Dendritic cell treated with granulocyte-macrophage colony-stimulating factor and Interleukin-4, amounts not matched to agents 40 ng/mL and 50 ng/mL, for 4 days (primary cell): ENCODE measurements around the gene MRPL11.
"Not testable (repeated sequence)": the region's sequence is repeated elsewhere in the genome, so short reads cannot be mapped to it uniquely, and the experiment has no call there.

Source experiments
- H3K27ac Mint-ChIP-seq: one replicate; pipeline ENCODE4 v1.8.0; 2022; ENCODE audit warnings: mild to moderate bottlenecking, mixed read lengths
- H3K27me3 Mint-ChIP-seq: one replicate; pipeline ENCODE4 v1.8.0; 2022; ENCODE audit warnings: mild to moderate bottlenecking, mixed read lengths
- H3K36me3 Mint-ChIP-seq: one replicate; pipeline ENCODE4 v1.8.0; 2022; ENCODE audit warnings: low read depth, mixed read lengths
- H3K4me1 Mint-ChIP-seq: one replicate; pipeline ENCODE4 v1.8.0; 2022; ENCODE audit warnings: low read depth, mixed read lengths
- H3K4me3 Mint-ChIP-seq: one replicate; pipeline ENCODE4 v1.8.0; 2022; ENCODE audit warnings: mild to moderate bottlenecking, moderate library complexity, mixed read lengths
- H3K9me3 Mint-ChIP-seq: one replicate; pipeline ENCODE4 v1.8.0; 2022; ENCODE audit warnings: mixed read lengths
- intact Hi-C: fragments of 100-400 bp; cut with micrococcal nuclease; formaldehyde crosslinking; loops from one replicate; pipeline ENCODE4 v1.15.0; 2022

The MRPL11 gene

DNA sequence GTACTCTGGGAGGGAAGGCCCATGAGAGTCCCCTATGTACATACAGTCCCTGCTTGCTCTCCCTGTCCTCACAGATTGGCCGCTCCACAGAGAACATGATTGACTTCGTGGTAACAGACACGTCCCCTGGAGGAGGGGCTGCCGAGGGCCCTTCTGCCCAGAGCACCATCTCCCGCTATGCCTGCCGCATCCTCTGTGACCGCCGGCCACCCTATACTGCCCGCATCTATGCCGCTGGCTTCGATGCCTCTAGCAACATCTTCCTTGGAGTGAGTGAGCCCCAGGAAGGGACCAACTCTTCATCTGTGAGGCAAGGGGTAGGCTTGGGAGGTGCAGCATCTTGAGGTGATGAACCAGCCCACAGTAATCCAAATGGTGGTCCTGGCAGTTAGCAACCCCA is 34.5 kb upstream of the MRPL11 start:
- Mint-ChIP-seq H3K9me3 (no peaks in the 10 kb centered on the region), H3K27me3 (no peaks in the 10 kb centered on the region), H3K27ac (no peak overlapping the region), H3K4me3 (no peak overlapping the region), H3K36me3 (peaks cover 85% of the 10 kb centered on the region), H3K4me1 (peaks cover 27% of the 10 kb centered on the region)
- intact Hi-C loops: no loop called here

- peaks cover 76% of the 10 kb centered on the region for H3K36me3 Mint-ChIP-seq
- H3K27ac Mint-ChIP-seq: no peak overlapping the region
- H3K4me1 Mint-ChIP-seq: peaks cover 30% of the 10 kb centered on the region
- intact Hi-C loops: no loop called here
- no peaks in the 10 kb centered on the region for H3K9me3 Mint-ChIP-seq
- no peak overlapping the region for H3K4me3 Mint-ChIP-seq
- no peaks in the 10 kb centered on the region for H3K27me3 Mint-ChIP-seq
Measured at GRCh38 chr11:66472054-66472453, 33.4 kb upstream of the MRPL11 start.

DNA sequence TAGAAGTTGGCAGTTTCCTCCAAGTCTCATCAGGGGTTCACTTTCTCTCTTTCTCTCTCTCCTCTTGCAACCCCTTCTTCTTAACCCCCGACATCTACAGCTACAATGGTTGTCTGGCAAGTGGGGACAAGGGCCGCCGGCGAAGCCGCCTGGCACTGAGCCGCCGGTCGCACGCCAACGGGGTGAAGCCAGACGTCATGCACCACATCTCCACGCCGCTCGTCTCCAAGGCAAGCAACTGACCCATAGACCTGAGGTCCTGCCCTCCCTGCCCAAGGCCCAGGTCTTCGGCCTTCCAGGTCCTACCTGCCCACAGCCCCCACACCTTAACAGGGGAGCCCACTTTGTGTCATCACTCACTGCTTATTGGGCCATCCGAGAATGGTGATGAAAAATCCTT is 32.5 kb upstream of the MRPL11 start:
- Mint-ChIP-seq H3K9me3 (no peaks in the 10 kb centered on the region), H3K27me3 (no peaks in the 10 kb centered on the region), H3K27ac (no peak overlapping the region), H3K4me3 (no peak overlapping the region), H3K36me3 (peaks cover 67% of the 10 kb centered on the region), H3K4me1 (peaks cover 28% of the 10 kb centered on the region)
- intact Hi-C loops: no loop called here

- H3K36me3 Mint-ChIP-seq: peaks cover 55% of the 10 kb centered on the region
- no peak overlapping the region for H3K27ac Mint-ChIP-seq
Measured at GRCh38 chr11:66470015-66470414, 31.4 kb upstream of the MRPL11 start.

GRCh38 chr11:66469441-66469840 is 30.8 kb upstream of the MRPL11 start:
- Mint-ChIP-seq H3K36me3 (peaks cover 50% of the 10 kb centered on the region), H3K27ac (no peak overlapping the region), H3K27me3 (no peaks in the 10 kb centered on the region), H3K4me1 (peaks cover 32% of the 10 kb centered on the region), H3K9me3 (no peaks in the 10 kb centered on the region), H3K4me3 (no peak overlapping the region)
- intact Hi-C loops: no loop called here

More at GRCh38 chr11:66470015-66470414, 31.4 kb upstream of the MRPL11 start:
- Mint-ChIP-seq H3K27me3 (no peaks in the 10 kb centered on the region), H3K9me3 (no peaks in the 10 kb centered on the region), H3K4me3 (no peak overlapping the region), H3K4me1 (peaks cover 32% of the 10 kb centered on the region)
- intact Hi-C loops: no loop called here

- H3K4me1 Mint-ChIP-seq: peaks cover 32% of the 10 kb centered on the region
- peak overlapping the region; percentile 88 for H3K27ac Mint-ChIP-seq
- intact Hi-C loops: no loop called here
- peaks cover 42% of the 10 kb centered on the region for H3K36me3 Mint-ChIP-seq
- H3K4me3 Mint-ChIP-seq: no peak overlapping the region
- H3K27me3 Mint-ChIP-seq: no peaks in the 10 kb centered on the region
- no peaks in the 10 kb centered on the region for H3K9me3 Mint-ChIP-seq
Measured at GRCh38 chr11:66468691-66469090, 30.0 kb upstream of the MRPL11 start.

GRCh38 chr11:66467756-66468155 is 29.1 kb upstream of the MRPL11 start:
- Mint-ChIP-seq H3K27ac (peak overlapping the region; percentile 88), H3K36me3 (peaks cover 33% of the 10 kb centered on the region), H3K4me1 (peaks cover 40% of the 10 kb centered on the region), H3K27me3 (no peaks in the 10 kb centered on the region), H3K9me3 (no peaks in the 10 kb centered on the region), H3K4me3 (peak overlapping the region; percentile 84)
- intact Hi-C loops: no loop called here

DNA sequence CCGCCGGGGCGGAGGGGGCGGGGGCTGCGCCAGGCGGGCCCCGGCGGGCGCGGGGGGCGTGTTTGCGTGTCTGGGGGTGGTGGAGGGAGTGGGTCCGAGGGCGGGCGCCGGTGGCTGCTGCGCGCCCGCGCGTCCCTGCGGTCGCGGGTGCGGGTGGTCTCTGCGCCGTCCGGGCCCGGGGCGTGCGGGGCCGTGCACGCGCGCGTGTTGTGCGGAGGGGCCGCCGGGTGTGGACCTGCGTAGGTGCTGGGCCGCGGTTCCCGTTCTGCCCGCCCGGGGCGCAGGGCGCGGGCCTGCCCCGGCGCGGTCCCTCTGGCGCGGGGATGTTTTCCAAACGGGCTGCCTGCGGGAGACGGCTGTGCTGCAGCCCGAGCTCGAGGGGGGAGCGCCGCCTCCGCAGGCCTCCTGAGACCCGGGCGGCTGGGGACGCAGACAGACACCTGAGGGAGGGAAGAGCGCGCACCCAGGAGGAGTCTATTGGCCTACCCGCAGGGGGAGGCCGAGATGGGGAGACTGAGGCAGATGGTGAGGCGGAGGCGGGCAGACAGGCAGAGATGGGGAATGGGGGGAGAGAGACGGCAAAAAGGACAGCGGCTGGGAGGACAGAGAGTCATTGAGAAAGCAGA is 28.5 kb upstream of the MRPL11 start:
- Mint-ChIP-seq H3K4me1 (peaks cover 46% of the 10 kb centered on the region), H3K36me3 (peaks cover 27% of the 10 kb centered on the region), H3K27me3 (no peaks in the 10 kb centered on the region), H3K27ac (peak overlapping the region; percentile 88), H3K9me3 (no peaks in the 10 kb centered on the region), H3K4me3 (peak overlapping the region; percentile 84)
- intact Hi-C loops: no loop called here

- Mint-ChIP-seq H3K27ac (peak within 1 kb of the TSS; percentile 95), H3K36me3 (peaks cover 23% of the 10 kb centered on the region), H3K4me3 (peak within 1 kb of the TSS; percentile 89), H3K27me3 (no peaks in the 10 kb centered on the region), H3K4me1 (peaks cover 54% of the 10 kb centered on the region), H3K9me3 (no peaks in the 10 kb centered on the region)
- intact Hi-C loops: loop anchor here (1.0 kb wide), 1 partner anchor 14 kb away; the partner anchor contains the start of gene DPP3
Measured at GRCh38 chr11:66466225-66467033, 27.8 kb upstream of the MRPL11 start, which contains the start of gene PELI3. TSS of gene PELI3 (plus strand) at chr11:66466905. CDS start at chr11:66468129, 1,224 bp downstream.

DNA sequence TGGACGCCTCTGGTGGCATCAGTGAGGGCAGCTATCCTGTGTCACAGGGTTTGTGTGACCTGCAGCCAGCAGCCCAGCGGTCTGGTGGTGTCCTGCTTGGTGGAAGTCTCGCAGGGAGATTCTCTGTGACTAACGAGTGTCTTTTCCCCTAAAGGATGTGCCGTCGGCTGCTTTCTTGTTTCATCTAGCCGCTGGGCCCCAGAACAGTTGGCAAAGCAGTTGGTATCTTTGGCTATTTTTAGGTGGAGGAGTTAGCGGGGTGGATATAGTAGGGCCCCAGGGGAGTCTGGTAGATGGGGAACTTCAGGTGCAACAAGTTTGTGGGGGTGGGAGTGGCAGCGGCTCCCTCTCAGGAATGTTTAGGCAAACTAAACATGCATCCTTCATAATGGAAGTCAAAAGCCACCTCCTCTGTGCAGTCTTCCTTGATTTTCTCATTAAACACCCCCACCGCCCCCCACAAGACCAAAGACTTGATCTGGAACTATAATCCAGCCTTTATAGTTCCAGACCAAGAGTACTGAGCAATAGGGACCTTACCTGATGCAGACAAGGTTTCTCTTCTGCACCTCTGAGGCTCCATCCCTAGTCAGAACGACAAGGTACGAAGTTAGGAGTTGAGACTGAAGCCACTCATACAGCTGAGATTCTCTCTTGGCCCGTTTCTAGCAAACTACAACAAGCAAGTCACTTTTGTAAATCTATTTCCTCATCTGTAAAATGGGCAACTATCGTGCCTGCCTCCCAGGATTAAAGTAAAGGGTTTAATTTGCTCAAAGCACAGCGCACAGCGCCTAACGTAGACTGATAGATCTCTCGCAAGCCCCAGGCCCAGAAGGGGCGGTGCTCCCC is 27.0 kb upstream of the MRPL11 start:
- Mint-ChIP-seq H3K27me3 (no peaks in the 10 kb centered on the region), H3K4me3 (peak overlapping the region; percentile 89), H3K36me3 (peaks cover 16% of the 10 kb centered on the region), H3K9me3 (no peaks in the 10 kb centered on the region), H3K4me1 (peaks cover 55% of the 10 kb centered on the region), H3K27ac (peak overlapping the region; percentile 95)
- intact Hi-C loops: loop anchor here (1.0 kb wide), 1 partner anchor 15 kb away; the partner anchor contains the start of gene DPP3

DNA sequence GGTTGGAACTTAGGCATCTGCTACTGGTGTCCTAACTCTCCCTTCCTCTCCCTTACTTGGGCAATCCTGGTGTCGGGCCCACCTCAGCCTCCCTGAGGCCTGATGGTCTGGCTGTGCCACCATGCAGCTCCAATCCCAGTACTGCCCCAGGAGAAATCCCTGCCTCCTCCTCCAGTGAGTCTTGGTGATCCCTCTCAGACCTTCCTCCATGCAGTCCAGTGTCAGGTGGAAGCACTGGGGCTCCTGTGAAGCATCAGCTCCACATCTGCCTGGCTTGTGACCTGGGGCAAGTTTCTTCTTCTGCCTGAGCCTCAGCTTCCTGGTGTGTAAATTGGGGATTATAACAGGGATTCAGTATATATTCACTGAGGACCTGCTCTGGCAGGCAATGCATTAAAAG is 26.3 kb upstream of the MRPL11 start:
- no peaks in the 10 kb centered on the region for H3K9me3 Mint-ChIP-seq
- peaks cover 10% of the 10 kb centered on the region for H3K36me3 Mint-ChIP-seq
- H3K27ac Mint-ChIP-seq: peak overlapping the region; percentile 50
- peaks cover 50% of the 10 kb centered on the region for H3K4me1 Mint-ChIP-seq
- H3K27me3 Mint-ChIP-seq: no peaks in the 10 kb centered on the region
- intact Hi-C loops: no loop called here
- no peak overlapping the region for H3K4me3 Mint-ChIP-seq

DNA sequence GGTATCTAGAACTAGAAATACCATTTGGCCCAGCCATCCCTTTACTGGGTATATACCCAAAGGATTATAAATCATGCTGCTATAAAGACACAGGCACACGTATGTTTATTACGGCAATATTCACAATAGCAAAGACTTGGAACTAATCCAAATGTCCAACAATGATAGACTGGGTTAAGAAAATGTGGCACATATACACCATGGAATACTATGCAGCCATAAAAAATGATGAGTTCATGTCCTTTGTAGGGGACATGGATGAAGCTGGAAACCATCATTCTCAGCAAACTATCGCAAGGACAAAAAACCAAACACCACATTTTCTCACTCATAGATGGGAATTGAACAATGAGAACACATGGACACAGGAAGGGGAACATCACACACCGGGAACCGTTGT is 25.5 kb upstream of the MRPL11 start:
- peaks cover 57% of the 10 kb centered on the region for H3K4me1 Mint-ChIP-seq
- H3K4me3 Mint-ChIP-seq, H3K36me3 Mint-ChIP-seq, H3K27me3 Mint-ChIP-seq, H3K9me3 Mint-ChIP-seq, H3K27ac Mint-ChIP-seq, intact Hi-C loops: not testable (repeated sequence)

DNA sequence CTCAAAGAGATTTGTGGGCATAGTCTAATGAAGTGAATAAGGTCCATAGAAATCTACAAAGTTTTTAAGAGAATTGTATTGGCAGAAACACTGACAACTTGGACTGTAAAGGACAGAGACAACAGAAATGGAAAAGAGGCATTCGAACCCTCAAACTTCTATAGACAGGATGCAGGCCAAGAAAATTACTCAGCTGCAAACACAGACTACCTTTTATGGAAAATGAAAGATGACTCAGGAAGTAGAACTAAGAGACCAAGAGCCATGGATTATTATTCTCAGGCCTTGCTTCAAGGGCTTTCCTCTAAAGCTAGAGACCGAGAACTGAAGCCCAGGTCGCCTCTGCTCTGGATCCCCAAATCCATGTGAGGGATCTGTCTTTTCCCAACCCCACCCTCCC is 24.3 kb upstream of the MRPL11 start:
- H3K9me3 Mint-ChIP-seq: no peaks in the 10 kb centered on the region

GRCh38 chr11:66462010-66462409 is 23.4 kb upstream of the MRPL11 start:
- intact Hi-C loops: no loop called here
- H3K9me3 Mint-ChIP-seq: no peaks in the 10 kb centered on the region
- H3K4me3 Mint-ChIP-seq: no peak overlapping the region
- H3K27ac Mint-ChIP-seq: no peak overlapping the region
- H3K4me1 Mint-ChIP-seq: peaks cover 54% of the 10 kb centered on the region
- no peaks in the 10 kb centered on the region for H3K27me3 Mint-ChIP-seq
- no peaks in the 10 kb centered on the region for H3K36me3 Mint-ChIP-seq

More for the DNA sequence above, 24.3 kb upstream of the MRPL11 start:
- Mint-ChIP-seq H3K36me3 (no peaks in the 10 kb centered on the region), H3K27me3 (no peaks in the 10 kb centered on the region), H3K4me3 (no peak overlapping the region), H3K27ac (no peak overlapping the region), H3K4me1 (peaks cover 59% of the 10 kb centered on the region)
- intact Hi-C loops: no loop called here
